PFSK-1 (cell line): ENCODE measurements around the gene MFAP4.

Experiments
- FOXP2 ChIP-seq: optimal IDR thresholded peaks from 2 replicates; pipeline ENCODE3; 2011; ENCODE audit warnings: borderline replicate concordance, control low read depth, inconsistent platforms; ENCODE audit not compliant: insufficient read depth; ENCODE audit errors: extremely low read length, extremely low read depth
- POLR2AphosphoS5 ChIP-seq: IDR thresholded peaks from 2 replicates; pipeline ENCODE4 v1.6.1; 2012; ENCODE audit warnings: low read depth, mild to moderate bottlenecking, control low read depth, low read length, moderate library complexity
- SIN3A ChIP-seq: IDR thresholded peaks from 2 replicates; pipeline ENCODE4 v1.6.1; 2012; ENCODE audit warnings: mild to moderate bottlenecking, low read length, moderate library complexity, borderline replicate concordance; ENCODE audit not compliant: insufficient read depth
- TAF1 ChIP-seq: IDR thresholded peaks from 2 replicates; pipeline ENCODE4 v1.6.1; 2012; ENCODE audit warnings: low read length, control low read depth, borderline replicate concordance; ENCODE audit not compliant: insufficient read depth
- TF ChIP-seq, protein P1 (sequence below), 2 experiments: IDR thresholded peaks; 2 replicates each; pipeline versions ENCODE4 v1.6.1 to v1.8.0; 2011 to 2012; ENCODE audit warnings: low read depth in 2 of 2, low read length in 2 of 2, control low read depth in 1 of 2, inconsistent platforms in 1 of 2, mild to moderate bottlenecking in 1 of 2, moderate library complexity in 1 of 2; ENCODE audit not compliant: insufficient read depth in 1 of 2

- TF ChIP-seq POLR2AphosphoS5, result no peak
- no peak for TF ChIP-seq TAF1
- TF ChIP-seq FOXP2, result no peak
- no peak for TF ChIP-seq SIN3A
- TF ChIP-seq, protein P1, sequence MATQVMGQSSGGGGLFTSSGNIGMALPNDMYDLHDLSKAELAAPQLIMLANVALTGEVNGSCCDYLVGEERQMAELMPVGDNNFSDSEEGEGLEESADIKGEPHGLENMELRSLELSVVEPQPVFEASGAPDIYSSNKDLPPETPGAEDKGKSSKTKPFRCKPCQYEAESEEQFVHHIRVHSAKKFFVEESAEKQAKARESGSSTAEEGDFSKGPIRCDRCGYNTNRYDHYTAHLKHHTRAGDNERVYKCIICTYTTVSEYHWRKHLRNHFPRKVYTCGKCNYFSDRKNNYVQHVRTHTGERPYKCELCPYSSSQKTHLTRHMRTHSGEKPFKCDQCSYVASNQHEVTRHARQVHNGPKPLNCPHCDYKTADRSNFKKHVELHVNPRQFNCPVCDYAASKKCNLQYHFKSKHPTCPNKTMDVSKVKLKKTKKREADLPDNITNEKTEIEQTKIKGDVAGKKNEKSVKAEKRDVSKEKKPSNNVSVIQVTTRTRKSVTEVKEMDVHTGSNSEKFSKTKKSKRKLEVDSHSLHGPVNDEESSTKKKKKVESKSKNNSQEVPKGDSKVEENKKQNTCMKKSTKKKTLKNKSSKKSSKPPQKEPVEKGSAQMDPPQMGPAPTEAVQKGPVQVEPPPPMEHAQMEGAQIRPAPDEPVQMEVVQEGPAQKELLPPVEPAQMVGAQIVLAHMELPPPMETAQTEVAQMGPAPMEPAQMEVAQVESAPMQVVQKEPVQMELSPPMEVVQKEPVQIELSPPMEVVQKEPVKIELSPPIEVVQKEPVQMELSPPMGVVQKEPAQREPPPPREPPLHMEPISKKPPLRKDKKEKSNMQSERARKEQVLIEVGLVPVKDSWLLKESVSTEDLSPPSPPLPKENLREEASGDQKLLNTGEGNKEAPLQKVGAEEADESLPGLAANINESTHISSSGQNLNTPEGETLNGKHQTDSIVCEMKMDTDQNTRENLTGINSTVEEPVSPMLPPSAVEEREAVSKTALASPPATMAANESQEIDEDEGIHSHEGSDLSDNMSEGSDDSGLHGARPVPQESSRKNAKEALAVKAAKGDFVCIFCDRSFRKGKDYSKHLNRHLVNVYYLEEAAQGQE (IDR thresholded peaks at IDR 0.05; ENCODE audit: insufficient read depth in 1 of 2, low read depth in 2 of 2, low read length in 2 of 2), result peak in 1 of 2 experiments; percentile 44; a peak in 1 of 4 replicates
These were observed 25.1 kb downstream of the MFAP4 start for GRCh38 chr17:19361944-19362276.
